Left renal pelvis (tissue), 4 donors: ENCODE results near the gene BNC2. TPM values are rescaled to one million over a fixed set of nuclear protein-coding genes. Genes with fewer than 3 reads are reported as not detected.

Experiments used
- DNase-seq, 4 donors: peaks; one replicate each; pipeline ENCODE4 v3.0.0-alpha.2; 2013; ENCODE audit warnings: low read depth in 4 of 4, low spot score in 3 of 4
- polyA plus RNA-seq, 4 donors: library from polyadenylated mRNA; unstranded; fragments of 120-200 nt; gene quantifications; one replicate each; pipeline ENCODE4 v1.2.1, GENCODE V29; 2013; ENCODE audit not compliant: insufficient read length in 4 of 4

Gene BNC2
- polyA plus RNA-seq, 4 donors = 8.2 to 47.7 (median 9.3) TPM

DNA sequence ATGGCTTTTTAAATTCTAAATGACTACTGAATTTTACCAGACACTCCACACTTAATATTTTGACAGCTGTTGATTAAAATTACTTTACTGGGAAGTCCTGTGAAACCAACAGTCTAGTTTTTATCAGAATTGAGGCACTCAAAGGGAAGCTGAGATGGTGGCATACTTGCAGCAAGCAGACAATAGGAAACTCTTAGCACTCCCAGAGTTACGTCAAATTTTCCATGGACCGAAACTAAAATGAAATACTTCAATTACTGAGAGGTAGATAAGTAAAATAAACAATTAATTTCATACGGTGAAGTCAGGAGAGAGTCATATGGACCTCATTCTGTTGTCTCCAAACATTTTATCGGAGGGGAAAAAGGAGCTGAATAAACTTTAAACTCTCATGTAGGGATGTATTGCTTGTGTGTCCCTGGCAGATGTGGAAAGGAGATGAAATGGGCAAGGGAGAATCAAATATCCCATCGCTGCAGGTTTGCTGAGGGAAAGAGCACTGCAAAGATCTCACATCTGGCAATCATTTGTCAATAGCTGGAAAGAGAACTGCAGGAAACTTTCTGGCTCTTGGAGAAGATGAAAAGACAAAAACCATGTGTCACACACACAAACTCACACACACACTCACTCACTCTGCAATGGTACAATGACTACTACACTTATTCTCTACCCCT, 189.4 kb downstream of the BNC2 start:
- DNase-seq = no peak

GRCh38 chr9:16680541-16680940, 189.9 kb downstream of the BNC2 start:
- DNase-seq = no peak

DNA sequence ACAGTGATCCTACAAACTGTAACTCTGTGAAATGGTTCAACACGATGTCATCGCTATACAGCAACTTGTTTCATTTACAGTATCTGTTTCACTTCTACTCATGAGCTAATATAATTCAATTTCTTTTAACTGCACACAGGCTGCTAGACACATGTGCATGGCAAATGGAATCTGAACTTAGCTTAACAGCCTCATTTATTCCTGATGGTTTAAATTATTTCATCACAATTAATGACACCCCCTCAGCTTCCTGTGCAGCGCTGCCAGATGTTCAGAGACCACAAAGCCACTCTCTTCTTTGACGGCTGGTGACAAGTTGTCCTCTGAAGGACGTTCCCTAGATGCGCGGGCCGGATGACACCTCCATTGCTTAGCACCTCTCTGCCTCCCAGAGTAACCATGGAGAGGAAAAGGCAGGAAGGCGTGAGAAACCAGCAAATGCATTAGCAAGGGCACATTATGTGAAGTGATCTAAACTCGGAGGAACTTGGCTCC, 191.1 kb downstream of the BNC2 start:
- DNase-seq = no peak

DNA sequence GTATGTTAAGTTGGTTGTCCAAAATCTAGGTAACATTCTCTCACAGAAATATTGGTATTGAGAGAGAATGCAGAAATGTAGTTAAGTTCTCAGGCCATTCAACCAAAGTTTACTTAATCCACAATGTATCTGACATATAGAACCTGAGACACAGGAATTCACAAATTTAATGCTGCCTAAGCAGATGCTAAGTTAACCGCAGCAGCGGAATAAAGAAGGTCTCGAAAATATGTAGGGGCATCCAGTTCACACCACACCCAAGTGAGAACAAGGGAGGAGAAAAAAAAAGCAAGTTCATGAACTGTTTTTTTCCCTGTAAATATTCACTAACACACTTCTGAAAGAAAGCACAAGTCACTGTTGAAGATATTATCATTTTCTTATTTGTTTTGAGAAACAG, 194.0 kb downstream of the BNC2 start:
- no peak for DNase-seq

DNA sequence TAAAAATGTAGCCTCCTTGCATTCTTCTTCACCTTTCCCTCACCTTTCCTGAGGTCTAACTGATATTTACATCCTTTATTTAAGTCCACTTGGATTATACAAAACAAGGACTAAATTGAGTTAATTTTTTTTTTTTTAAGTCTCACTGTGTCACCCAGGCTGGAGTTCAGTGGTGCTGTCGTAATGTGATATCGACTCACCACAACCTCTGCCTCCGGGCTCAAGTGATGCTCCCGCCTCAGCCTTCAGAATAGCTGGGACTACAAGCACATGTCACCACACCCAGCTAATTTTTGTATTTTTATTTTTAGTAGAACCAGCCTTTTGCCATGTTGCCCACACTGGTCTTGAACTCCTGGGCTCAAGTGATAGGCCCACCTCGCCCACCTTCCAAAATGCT, 195.3 kb downstream of the BNC2 start:
- DNase-seq = no peak

DNA sequence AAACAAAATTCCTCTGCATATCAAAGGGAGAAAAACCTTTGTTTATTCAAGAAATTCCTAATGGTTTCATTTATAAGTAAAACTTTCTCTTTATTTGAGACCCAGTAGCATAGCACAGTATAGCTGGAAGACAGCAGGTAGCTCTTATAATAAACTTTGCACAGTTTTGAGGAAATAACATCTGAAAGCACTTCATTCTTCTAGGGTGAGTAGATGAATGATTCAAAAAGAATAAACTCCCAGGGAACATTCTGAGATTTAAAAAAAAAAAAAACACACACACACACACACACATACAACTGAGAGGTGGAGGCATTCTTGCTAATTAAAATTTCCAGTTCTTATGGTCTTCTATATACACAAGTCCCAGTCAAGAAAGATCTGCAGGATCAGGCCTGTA, 197.3 kb downstream of the BNC2 start:
- no peak for DNase-seq

DNA sequence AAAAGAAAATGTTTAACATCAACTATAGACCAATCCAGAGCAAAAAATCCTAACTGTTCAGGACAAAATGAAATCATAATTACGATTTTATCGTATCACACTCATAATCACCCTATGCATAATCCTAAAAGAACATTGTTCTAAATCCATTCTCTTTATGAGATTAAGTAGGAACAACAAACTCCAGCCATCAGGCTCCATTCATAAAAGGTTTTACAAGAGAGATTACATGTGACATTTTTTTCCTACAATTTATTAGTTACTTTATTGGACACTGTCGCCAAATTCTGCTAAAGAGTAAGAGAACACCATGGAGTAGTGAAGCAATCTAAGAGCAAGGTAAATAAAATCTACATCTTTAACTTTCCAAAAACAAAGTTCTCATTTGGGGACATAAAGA, 198.0 kb downstream of the BNC2 start:
- DNase-seq = no peak

DNA sequence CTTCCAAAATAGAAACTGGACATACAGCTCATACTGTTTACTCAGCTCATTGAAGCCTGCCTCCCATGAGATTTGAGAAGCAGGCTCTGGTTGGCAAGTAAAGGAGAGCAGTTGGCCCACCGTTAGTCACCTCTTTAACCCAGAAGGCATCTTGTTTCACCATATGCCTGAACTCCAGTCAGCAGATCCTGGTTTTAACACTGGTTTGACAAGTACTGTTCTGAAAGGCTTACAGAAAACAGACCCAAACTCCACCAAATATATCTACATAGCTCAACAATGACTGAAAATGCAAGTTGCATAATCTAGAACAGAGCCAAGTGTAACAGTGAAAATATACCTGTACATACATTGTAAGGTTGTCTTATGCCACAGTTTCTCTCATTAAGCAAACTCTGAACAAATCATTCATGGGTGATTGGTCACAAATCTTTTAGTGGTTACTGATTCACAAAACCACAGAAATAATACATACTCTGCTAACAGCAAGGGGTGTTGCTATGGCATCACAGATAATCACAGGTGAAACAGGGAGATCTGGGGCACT, 198.8 kb downstream of the BNC2 start:
- peak in 1 of 4 donors; percentile 48 for DNase-seq

GRCh38 chr9:16670791-16671190, 199.7 kb downstream of the BNC2 start:
- DNase-seq = no peak

DNA sequence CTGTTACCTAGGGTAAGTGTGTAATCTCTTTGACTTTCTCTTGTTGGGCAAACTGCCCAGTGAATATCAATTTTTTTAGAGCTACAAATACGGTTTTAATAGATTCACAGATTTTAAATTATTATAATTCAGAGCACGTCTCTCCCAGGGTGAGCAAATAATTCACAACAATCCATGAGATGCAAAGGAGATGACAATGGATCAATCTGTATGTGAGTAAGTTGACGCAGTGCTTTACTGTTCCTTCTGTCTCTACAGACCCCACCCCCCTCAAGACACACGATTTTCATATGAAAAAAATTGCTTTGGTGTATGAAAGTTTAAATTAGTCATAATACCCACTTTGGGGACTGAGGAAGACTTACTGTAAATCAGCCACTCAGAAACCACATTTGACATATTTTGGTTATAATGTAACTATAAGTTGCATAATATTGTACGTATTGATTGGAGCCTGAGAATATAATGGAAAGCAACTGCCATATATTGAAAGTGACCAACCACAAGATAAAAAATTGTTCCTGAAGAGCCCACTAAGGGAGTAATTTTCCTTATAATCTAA, 201.7 kb downstream of the BNC2 start:
- no peak for DNase-seq

DNA sequence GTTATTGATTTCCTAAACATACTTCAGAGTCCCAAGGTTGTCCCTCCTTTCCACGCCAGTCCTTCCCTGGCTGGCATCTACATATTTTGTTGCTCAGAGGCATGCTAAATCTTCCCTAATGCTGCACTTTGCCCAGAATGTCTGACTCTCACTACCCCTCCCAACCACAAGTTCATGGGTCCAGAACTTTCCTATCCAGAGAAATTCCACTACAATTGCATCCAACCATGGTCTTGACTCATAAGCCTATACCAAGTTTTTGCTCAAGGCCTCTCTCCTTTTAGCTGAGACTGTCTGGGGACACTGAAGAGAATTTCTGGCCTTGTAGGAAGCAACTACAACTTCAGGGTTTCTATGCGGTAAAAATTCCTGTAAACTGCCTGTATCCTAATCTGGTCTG, 206.3 kb downstream of the BNC2 start:
- no peak for DNase-seq

- no peak for DNase-seq
Measured at GRCh38 chr9:16661816-16662215, 208.7 kb downstream of the BNC2 start.

- no peak for DNase-seq
Measured at GRCh38 chr9:16659096-16659495, 211.4 kb downstream of the BNC2 start.

- DNase-seq = no peak
Measured at GRCh38 chr9:16656432-16657169, 213.9 kb downstream of the BNC2 start.

GRCh38 chr9:16654596-16655126, 215.8 kb downstream of the BNC2 start:
- DNase-seq = no peak

- peak in 2 of 4 donors; percentile 24 to 29 for DNase-seq
Measured at GRCh38 chr9:16653491-16654399, 216.7 kb downstream of the BNC2 start.

- no peak for DNase-seq
Measured at GRCh38 chr9:16652582-16652981, 217.9 kb downstream of the BNC2 start.

DNA sequence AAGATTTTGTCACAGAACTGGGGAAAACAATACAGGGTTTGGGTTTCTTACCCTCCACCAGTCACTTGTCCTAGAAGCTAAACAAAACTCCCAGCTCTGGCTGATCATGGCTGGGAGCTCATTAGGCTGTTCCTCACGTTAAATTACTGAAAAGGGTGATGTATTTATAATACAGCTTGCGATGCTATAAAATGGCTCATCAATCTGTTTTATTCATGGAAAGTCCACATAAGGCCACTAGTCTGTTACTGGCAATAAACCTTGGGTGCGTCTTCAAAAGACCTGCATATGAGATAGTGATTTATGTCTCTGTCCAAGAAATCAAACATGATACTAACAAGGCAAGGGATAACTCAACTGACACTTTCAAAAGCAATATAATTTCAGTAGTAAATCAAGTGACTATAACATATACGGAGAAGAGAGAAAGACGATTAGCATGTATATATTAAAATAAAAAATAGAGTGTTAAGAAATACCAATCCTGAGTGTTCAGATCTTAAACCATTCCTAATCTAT, 219.0 kb downstream of the BNC2 start:
- no peak for DNase-seq

GRCh38 chr9:16645970-16646369, 224.5 kb downstream of the BNC2 start:
- no peak for DNase-seq
